Iris pigment epithelial cell (primary cell): ENCODE results near the gene CFAP46.

ENCODE experiments used
- DNase-seq: peaks from one replicate; pipeline ENCODE4 v3.0.0-alpha.2; 2011; ENCODE audit warnings: low read depth

CFAP46 gene

GRCh38 chr10:132942101-132943057 lies at the start of gene CFAP46:
Gene CFAP46 (minus strand): TSS chr10:132942570. CDS start chr10:132942484, 86 bp downstream.
- peak; percentile 59 for DNase-seq

- DNase-seq = no peak
Measured at GRCh38 chr10:132991706-132992432, 49.5 kb upstream of the CFAP46 start.

DNA sequence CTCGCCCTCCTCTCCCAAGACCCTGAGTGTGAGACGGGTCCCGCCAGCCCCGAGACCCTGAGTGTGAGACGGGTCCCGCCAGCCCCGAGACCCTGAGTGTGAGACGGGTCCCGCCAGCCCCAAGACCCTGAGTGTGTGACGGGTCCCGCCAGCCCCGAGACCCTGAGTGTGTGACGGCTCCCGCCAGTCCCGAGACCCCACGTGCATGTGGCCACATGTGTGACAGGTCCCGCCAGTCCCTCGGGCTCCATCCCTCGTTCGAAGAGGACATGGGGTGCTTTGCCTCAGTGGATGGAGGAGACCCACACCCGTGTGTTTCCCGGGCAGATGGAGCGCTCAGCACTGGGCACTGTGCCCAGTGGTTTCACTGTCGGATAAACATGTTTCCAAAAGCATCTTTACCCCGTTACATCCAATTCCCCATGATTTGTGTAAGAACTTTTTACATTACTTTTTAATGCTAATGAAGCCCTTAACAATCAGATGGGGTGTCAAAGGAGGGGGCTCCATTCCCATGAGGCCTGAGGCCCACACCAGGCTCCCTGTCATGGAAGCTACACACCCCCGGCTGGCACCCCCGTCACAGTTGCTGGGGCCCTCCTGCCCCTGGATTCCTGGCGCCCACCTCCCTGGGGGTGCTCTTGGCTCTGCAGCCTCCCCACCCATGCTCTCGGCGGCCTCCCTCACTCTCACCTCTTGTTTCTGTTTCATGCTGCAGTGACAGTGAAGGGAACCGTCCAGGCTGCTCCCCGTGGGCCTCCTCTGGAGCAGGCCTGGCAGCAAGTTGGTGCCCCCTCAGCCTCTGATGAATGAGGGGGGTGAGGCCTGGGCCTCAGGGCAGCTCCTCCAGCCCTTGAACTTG lies 48.5 kb upstream of the CFAP46 start:
- DNase-seq = no peak

DNA sequence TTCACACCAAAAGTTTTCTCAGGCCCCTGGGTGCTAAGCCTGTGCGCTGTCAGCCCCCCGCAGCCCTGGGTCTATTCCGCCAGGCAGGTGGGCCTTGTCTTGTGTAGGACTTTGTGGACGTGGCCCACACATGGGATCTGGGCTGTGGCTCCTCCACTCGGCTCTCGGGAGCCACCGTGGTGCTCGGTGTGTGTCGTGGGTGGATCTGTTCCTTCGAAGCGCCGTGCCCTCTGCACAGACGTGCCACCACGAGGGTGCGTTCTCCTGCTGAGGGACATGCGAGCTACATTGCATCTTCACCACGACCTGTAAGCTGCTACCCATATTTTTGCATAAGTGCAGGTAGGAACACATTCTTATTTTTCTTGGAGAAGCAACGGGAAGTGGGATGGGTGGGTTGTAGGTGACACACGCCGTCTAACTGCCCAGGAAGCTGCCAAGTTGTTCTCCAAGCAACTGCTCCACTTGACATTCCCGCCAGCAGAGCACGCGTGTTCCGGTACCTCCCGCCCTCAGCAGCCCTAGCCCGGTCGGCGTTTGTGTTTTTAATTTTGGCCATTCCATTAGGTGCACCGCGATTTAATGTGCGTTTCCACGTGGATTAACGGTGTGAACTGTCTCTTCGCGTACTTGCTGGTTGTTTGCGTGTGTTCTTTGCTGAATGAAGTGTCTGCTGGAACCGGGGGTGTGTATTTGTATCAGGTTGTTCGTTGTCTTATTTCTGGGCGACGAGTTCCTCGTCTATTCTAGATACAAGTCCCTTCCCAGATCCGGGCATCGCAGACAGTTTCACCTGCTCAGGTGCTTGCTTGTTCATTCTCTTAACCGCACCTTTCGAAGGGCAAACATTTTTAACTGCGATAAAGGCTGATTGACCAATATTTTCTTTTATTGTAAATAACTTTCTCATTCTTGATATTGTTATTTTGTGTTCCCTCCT lies 47.4 kb upstream of the CFAP46 start:
- DNase-seq = no peak

DNA sequence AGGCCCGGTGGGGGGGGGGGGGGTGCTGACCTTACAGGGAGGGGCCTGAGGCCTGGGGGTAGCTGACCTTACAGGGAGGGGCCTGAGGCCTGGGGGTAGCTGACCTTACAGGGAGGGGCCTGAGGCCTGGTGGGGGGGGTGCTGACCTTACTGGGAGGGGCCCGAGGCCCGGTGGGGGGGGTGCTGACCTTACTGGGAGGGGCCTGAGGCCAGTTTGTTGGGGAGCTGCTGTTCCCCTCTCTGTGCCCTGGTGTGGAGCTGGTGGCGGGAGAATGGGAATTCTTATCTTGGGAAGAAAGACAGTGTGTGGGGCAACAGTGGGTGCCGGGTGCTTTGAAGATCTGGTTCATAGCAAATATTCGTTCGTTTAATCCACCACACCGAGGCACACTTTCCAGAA lies 46.6 kb upstream of the CFAP46 start:
- DNase-seq = no peak

DNA sequence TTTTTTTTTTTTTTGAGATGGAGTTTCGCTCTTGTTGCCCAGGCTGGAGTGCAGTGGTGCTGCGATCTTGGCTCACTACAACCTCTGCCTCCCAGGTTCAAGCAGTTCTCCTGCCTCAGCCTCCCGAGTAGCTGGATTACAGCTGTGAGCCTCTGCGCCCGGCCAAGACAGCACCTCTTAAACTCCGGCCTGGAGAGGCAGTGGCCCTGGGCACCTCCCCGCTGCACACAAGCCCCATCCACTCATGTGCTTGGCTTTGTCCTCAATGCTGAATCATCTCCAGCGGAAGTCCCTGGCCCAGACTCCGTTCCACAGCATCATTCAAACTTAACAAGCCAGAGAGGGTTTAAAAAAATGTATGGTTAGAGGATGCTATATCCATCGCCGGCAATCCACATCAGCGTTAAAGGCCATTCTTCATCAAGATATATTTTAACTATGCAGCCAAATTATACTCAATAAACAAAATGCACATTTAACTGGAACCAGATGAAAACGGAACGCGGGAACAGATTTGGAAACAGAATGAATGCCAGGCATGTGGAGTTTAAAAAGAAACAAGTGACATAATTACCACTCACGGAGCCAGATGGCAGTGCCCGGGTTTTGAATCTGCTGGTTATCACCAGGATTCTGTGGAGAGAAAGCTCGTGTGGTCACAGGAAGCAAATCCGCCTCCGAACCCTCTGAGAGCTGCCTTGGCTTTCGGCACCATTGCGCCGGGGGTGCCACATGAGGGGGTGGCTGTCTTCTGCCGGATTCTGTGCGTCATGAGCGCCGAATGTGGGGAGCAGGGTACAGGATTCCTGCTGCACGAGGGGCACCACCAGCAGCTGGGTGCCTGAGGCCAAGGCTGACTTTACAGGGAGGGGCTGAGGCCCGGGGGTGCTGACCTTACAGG lies 45.6 kb upstream of the CFAP46 start:
- peak; percentile 67 for DNase-seq

- no peak for DNase-seq
Measured at GRCh38 chr10:132986978-132987377, 44.6 kb upstream of the CFAP46 start.

GRCh38 chr10:132986576-132986975 lies 44.2 kb upstream of the CFAP46 start:
- DNase-seq = no peak

- no peak for DNase-seq
Measured at GRCh38 chr10:132986076-132986475, 43.7 kb upstream of the CFAP46 start.

GRCh38 chr10:132985546-132985900 lies 43.2 kb upstream of the CFAP46 start:
- DNase-seq = no peak

GRCh38 chr10:132984801-132985545 lies 42.6 kb upstream of the CFAP46 start:
- DNase-seq = no peak

DNA sequence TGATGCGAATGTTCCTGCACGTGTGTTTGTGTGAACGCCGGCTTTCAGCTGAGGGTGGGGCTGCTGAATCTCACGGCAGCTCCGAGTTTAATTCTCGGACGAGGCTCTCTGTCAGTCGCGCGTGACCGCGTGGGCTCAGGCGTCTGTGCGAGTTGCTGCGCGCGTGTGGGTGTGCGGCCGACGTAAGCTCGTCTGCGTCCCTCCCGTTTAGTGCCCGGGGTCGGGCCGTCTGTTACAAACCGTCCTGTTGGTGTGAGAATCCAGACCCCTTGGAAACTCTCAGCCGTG lies 41.6 kb upstream of the CFAP46 start:
- no peak for DNase-seq

GRCh38 chr10:132983252-132984007 lies 41.1 kb upstream of the CFAP46 start:
- no peak for DNase-seq

- DNase-seq = no peak
Measured at GRCh38 chr10:132982301-132982989, 40.1 kb upstream of the CFAP46 start.

DNA sequence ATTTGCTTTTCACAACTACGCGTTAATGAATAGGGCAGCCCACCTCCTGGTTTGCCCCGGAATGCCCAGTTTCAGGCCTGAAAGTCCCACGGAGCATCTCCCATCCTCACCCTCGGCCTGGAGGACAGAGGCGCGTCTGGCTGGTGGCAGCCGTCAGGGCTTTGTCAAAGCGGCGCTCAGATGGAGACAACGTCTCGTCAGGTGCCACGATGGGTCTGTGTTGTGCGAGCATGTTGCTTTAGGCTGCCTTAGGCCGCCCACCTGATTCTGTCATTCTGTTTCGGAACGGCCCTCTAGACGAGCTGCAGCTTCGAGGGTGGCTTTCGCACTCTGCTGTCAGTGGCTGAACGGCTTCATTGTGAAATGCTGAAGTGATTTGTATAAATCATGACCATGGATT lies 39.4 kb upstream of the CFAP46 start:
- no peak for DNase-seq

DNA sequence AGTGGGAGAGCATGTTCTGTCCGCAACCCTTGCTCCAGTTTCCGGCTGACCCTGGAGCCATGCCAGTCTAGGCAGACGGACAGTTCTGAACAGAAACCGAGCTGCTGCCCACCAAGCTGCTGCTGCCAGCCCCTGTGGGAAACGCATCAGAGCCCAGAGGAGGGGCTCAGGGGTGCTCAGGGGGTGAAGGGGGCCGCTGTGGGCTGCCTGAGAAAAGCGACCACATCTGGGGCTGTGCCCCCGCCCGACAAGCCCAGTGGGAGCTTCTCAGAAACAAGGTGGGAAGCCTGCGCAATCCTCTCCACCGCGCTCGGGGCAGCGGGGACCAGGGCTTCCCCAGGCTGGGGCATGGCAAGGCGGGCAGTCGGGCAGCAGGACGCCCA lies 38.8 kb upstream of the CFAP46 start:
- no peak for DNase-seq

DNA sequence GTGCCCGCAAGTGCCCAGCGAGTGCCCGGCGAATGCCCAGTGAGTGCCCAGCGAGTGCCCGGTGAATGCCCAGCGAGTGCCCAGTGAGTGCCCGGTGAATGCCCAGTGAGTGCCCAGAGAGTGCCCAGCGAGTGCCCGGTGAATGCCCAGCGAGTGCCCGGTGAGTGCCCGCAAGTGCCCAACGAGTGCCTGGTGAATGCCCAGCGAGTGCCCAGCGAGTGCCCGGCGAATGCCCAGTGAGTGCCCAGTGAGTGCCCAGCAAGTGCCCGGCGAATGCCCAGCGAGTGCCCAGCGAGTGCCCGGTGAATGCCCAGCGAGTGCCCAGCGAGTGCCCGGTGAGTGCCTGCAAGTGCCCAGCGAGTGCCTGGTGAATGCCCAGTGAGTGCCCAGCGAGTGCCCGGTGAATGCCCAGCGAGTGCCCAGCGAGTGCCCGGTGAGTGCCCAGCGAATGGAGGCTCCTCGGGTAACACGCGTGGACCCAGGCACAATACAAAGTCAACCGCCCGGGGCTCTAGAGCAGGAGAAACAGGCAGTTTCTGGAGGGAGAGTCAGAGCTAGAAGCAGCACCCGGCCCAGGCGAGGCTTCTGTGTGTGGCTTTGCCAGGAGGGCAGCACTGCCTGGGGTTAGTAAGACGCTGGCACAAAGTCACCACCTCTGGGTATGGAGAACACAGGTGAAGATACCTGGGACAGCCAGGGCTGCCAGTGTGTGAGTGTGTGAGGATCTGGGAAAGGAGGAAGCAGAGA lies 38.2 kb upstream of the CFAP46 start:
- no peak for DNase-seq
